ENCODE data around the gene PAPPA.

PAPPA gene

GRCh38 chr9:116419181-116419580, 265.6 kb downstream of the PAPPA start:
- DNase-seq (ENCODE audit: low read depth): no peak

- DNase-seq (ENCODE audit: low read depth): peak; percentile 34
Observed at GRCh38 chr9:116420993-116421538, 267.5 kb downstream of the PAPPA start.

- no peak for DNase-seq (ENCODE audit: low read depth)
Observed at GRCh38 chr9:116422119-116422979, 268.8 kb downstream of the PAPPA start.

GRCh38 chr9:116423149-116423548, 269.6 kb downstream of the PAPPA start:
- no peak for DNase-seq (ENCODE audit: low read depth)

GRCh38 chr9:116425244-116425643, 271.7 kb downstream of the PAPPA start:
- no peak for DNase-seq (ENCODE audit: low read depth)

GRCh38 chr9:116430849-116431248, 277.3 kb downstream of the PAPPA start:
- DNase-seq (ENCODE audit: low read depth): no peak

- no peak for DNase-seq (ENCODE audit: low read depth)
Observed at GRCh38 chr9:116432051-116432450, 278.5 kb downstream of the PAPPA start.

GRCh38 chr9:116434314-116434713, 280.7 kb downstream of the PAPPA start:
- no peak for DNase-seq (ENCODE audit: low read depth)

GRCh38 chr9:116435706-116436105, 282.1 kb downstream of the PAPPA start:
- DNase-seq (ENCODE audit: low read depth): no peak

GRCh38 chr9:116436121-116436520, 282.5 kb downstream of the PAPPA start:
- no peak for DNase-seq (ENCODE audit: low read depth)

GRCh38 chr9:116437411-116438370, 284.1 kb downstream of the PAPPA start:
- DNase-seq (ENCODE audit: low read depth): no peak

- DNase-seq (ENCODE audit: low read depth): no peak
Observed at GRCh38 chr9:116442528-116442927, 288.9 kb downstream of the PAPPA start.

- DNase-seq (ENCODE audit: low read depth): no peak
Observed at GRCh38 chr9:116447934-116448333, 294.3 kb downstream of the PAPPA start.

- DNase-seq (ENCODE audit: low read depth): no peak
Observed at GRCh38 chr9:116448431-116448830, 294.8 kb downstream of the PAPPA start.

- no peak for DNase-seq (ENCODE audit: low read depth)
Observed at GRCh38 chr9:116449949-116450348, 296.4 kb downstream of the PAPPA start.

- no peak for DNase-seq (ENCODE audit: low read depth)
Observed at GRCh38 chr9:116450378-116451139, 297.0 kb downstream of the PAPPA start.

- no peak for DNase-seq (ENCODE audit: low read depth)
Observed at GRCh38 chr9:116451500-116452115, 298.0 kb downstream of the PAPPA start.
